Amniotic stem cell (primary cell): Measurements from ENCODE around the gene ME2.
"Not testable (repeated sequence)": the region's sequence is repeated elsewhere in the genome, so short reads cannot be mapped to it uniquely, and the experiment has no call there.

Source experiments
- DNase-seq: peaks from one replicate; lab custom pipeline; 2025; lab: John Stamatoyannopoulos, UW

The ME2 gene

GRCh38 chr18:50861617-50862016, 17.3 kb upstream of the ME2 start:
- no peak for DNase-seq

- no peak for DNase-seq
Measured at GRCh38 chr18:50862401-50862800, 16.5 kb upstream of the ME2 start.

GRCh38 chr18:50863840-50864375, 15.0 kb upstream of the ME2 start:
- DNase-seq, result no peak

- peak; percentile 2 for DNase-seq
Measured at GRCh38 chr18:50866765-50867164, 12.2 kb upstream of the ME2 start.

GRCh38 chr18:50869150-50869549, 9.8 kb upstream of the ME2 start:
- DNase-seq, result no peak

- peak; percentile 53 for DNase-seq
Measured at GRCh38 chr18:50870138-50870845, 8.6 kb upstream of the ME2 start.

GRCh38 chr18:50871846-50872245, 7.1 kb upstream of the ME2 start:
- no peak for DNase-seq

- DNase-seq, result no peak
Measured at GRCh38 chr18:50875966-50876536, 2.9 kb upstream of the ME2 start.

- no peak for DNase-seq
Measured at GRCh38 chr18:50877545-50878265, 1.2 kb upstream of the ME2 start.

GRCh38 chr18:50879302-50880118, 592 bp downstream of the ME2 start:
- DNase-seq, result no peak

- DNase-seq, result no peak
Measured at GRCh38 chr18:50880119-50880465, 1.2 kb downstream of the ME2 start.

- not testable (repeated sequence) for DNase-seq
Measured at GRCh38 chr18:50880944-50881343, 2.0 kb downstream of the ME2 start.

GRCh38 chr18:50886929-50887328, 8.0 kb downstream of the ME2 start:
- DNase-seq, result no peak

- DNase-seq, result no peak
Measured at GRCh38 chr18:50895350-50896045, 16.6 kb downstream of the ME2 start.

GRCh38 chr18:50896093-50896492, 17.2 kb downstream of the ME2 start:
- no peak for DNase-seq

- DNase-seq, result no peak
Measured at GRCh38 chr18:50898919-50899318, 20.0 kb downstream of the ME2 start.

- DNase-seq, result no peak
Measured at GRCh38 chr18:50902797-50903196, 23.9 kb downstream of the ME2 start.

- no peak for DNase-seq
Measured at GRCh38 chr18:50906843-50907242, 27.9 kb downstream of the ME2 start.

- no peak for DNase-seq
Measured at GRCh38 chr18:50909261-50909660, 30.3 kb downstream of the ME2 start.

- no peak for DNase-seq
Measured at GRCh38 chr18:50911006-50911405, 32.1 kb downstream of the ME2 start.

GRCh38 chr18:50917021-50917420, 38.1 kb downstream of the ME2 start:
- no peak for DNase-seq

GRCh38 chr18:50918153-50918552, 39.2 kb downstream of the ME2 start:
- no peak for DNase-seq
